Stimulated activated CD4-positive, alpha-beta T cell treated with anti-CD3 and anti-CD28 coated beads, TNF-alpha, amount 100 ng/mL, for 1 hour (primary cell): ENCODE data around the gene TENM3.

ENCODE experiments used
- DNase-seq, 3 donors: peaks; one replicate each; pipeline ENCODE4 v3.0.0-alpha.2; 2020; ENCODE audit warnings: low read depth in 3 of 3, low spot score in 1 of 3

Gene TENM3

GRCh38 chr4:182254026-182254780 lies 11.0 kb downstream of the TENM3 start:
- no peak for DNase-seq

- no peak for DNase-seq
Measured at GRCh38 chr4:182255441-182256190, 12.4 kb downstream of the TENM3 start.

GRCh38 chr4:182257016-182257415 lies 13.8 kb downstream of the TENM3 start:
- DNase-seq, result no peak

- no peak for DNase-seq
Measured at GRCh38 chr4:182257503-182257902, 14.3 kb downstream of the TENM3 start.

- DNase-seq, result no peak
Measured at GRCh38 chr4:182258441-182259000, 15.3 kb downstream of the TENM3 start.

DNA sequence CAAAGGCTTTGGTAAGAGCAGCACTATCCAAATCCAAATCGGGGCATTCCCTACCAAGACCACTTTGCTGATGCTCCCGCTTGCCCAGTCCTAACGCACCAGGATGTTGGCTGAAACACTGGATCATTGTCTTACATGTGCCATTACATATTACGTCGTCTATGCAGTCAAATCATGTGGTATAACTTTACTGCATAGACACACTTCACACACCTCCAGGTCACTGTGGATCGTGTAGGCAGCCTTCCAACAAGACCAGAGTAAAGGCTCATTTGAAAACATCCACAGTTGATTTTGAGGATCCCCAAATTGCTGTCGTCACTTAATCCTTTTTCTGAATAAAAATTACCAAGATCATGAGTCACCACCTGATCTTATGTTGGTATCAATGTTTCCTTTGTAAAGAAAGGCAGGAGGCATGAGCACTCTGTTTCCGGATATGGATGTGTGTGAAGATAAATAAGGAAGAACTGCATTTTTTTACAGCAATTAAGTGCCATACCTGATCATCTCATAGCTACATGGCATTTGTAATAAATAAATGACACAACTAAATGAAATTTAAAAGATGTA lies 18.5 kb downstream of the TENM3 start:
- no peak for DNase-seq

DNA sequence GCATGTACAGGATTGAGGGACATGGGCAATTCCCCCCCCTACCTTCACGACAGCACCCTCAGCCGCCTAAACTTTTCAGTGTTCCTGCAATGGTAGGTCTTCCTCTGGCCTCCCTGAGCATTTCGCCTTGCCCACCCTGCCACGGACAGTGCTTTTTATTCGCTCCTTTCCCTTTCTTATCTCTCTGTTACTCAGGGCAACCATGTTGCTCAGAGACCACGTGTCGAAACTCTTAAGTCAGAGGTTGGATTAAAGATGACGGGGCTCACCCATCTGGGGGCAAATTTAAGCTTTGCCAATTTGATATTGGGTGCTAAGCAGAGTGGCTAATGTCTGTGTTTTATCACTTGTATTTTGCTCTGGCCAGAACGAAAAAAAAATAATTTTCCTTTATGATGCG lies 20.4 kb downstream of the TENM3 start:
- no peak for DNase-seq

DNA sequence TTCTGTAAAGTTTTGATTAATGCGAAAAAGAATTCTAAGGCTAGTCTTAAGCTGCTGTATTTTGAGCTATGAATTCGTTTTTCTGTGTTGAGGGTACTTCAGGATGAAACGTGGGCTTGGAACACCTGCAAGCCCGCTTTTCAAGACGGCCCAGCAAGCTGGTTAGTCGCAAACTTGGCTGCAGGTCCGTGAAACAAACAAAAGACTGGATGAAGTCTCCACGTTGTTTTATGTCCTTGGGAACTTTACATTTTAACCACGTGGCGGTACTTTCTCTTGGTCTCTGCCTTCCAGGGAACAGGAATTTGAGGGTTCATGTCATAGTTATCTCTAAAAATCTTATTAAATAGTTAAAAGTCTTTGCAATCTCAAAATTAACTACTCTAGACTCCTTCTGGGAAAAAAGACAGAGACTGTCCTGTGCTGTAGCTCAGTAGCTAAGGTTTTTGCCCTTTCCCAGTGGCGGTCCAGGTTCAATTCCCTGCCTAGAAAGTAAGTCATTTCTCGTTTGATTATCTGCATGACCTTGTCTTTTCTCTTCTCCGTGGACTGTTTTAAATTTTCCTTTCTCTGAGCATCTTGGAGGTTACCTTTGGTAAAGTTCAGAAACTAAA lies 21.0 kb downstream of the TENM3 start:
- no peak for DNase-seq

DNA sequence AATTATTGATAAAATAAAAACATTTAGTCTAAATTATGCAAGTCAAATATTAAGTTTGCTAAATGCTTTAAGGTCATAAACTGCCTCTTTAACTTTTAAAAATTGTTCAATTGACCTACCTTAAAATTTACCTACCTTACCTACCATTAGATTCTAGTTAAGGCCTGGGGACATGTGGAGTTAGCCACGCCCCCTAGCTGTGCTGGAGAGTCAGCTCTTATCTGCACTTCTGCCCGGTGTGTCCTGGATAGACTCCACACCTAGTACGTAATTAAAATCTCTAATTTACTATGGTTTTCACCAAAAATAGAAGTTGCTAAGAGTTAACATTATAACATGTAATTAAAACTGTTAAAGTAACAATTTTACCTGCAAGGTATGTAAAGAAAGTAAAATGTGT lies 22.7 kb downstream of the TENM3 start:
- DNase-seq, result no peak

GRCh38 chr4:182267048-182267447 lies 23.8 kb downstream of the TENM3 start:
- DNase-seq, result no peak

GRCh38 chr4:182268966-182269365 lies 25.8 kb downstream of the TENM3 start:
- no peak for DNase-seq

GRCh38 chr4:182271731-182272130 lies 28.5 kb downstream of the TENM3 start:
- no peak for DNase-seq

DNA sequence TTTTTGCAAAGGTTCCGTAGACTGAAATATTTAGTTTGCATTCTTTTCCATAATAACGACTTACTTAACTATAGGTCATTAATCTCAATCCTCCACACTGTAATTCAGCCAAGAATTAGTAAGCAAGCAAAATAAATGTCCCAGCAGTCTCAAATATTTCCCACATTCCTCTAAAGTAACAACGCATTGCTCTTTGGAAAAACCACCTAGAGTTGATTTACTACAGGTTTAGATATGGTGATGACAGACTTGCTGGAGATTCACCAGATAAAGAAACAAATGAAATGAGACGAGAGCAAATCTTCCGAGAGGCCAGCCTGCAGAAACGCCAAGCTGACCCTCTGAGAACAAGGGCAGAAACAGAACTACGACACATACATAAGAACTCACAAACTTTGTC lies 28.9 kb downstream of the TENM3 start:
- DNase-seq, result no peak

GRCh38 chr4:182273191-182273935 lies 30.2 kb downstream of the TENM3 start:
- no peak for DNase-seq

GRCh38 chr4:182276210-182277109 lies 33.3 kb downstream of the TENM3 start:
- DNase-seq, result no peak

DNA sequence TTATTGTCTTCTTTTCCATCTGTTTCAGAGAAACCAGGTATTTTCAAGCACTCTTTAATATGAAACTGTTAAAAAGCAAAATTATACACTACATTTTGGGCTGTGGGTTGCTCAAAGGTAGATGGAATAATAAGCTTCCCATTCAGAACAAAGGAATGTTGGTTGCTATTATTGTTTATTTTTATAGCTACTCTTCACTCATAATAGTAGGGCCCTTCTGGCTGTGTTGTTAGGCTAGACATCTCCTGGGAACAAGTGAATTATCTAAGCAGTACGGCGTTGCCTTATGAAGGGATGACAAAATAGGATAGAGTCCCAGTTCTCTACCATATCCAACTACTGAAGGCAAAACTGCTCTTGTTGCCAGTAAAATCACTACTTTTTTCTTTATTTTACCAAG lies 34.2 kb downstream of the TENM3 start:
- DNase-seq, result no peak

- DNase-seq, result no peak
Measured at GRCh38 chr4:182278729-182279128, 35.5 kb downstream of the TENM3 start.

- no peak for DNase-seq
Measured at GRCh38 chr4:182280436-182281111, 37.4 kb downstream of the TENM3 start.

- no peak for DNase-seq
Measured at GRCh38 chr4:182286035-182286434, 42.8 kb downstream of the TENM3 start.
